HepG2 (cell line): ENCODE results near the gene FHDC1. TPM values are rescaled to one million over a fixed set of nuclear protein-coding genes. Genes with fewer than 3 reads are reported as not detected.
A peak's percentile ranks its signal among the peaks of the same experiment; 100 is the strongest.

Experiments used
- ATAC-seq: fragments of 200-7000 bp; cut with Tn5 transposase; 3 replicates; pipeline ENCODE4 v1.9.1; 2020; ENCODE audit warnings: mild to moderate bottlenecking, moderate library complexity
- BruUV-seq: library from RNA; stranded (reverse); fragments of 400-500 nt; replicated peaks from 2 replicates; lab custom pipeline; 2021; lab: Mats Ljungman, UMichigan
- CTCF ChIA-PET: fragments of 300-600 bp; formaldehyde crosslinking; extraction: SDS; loops from one replicate; lab custom pipeline; 2021; ENCODE audit warnings: low total read pairs, inconsistent platforms, low intra/inter-chr PET ratio; lab: Yijun Ruan, JAX
- POLR2A ChIA-PET: fragments of 350-600 bp; sonication (Branson Sonifier 250); formaldehyde crosslinking; loops from one replicate; lab custom pipeline; 2020; ENCODE audit warnings: antibody characterized with exemption, inconsistent platforms; lab: Yijun Ruan, JAX
- DNase-seq: peaks from one replicate; pipeline ENCODE4 v3.0.0-alpha.2; 2015; ENCODE audit warnings: low spot score
- FAIRE-seq: peaks from 3 replicates; lab custom pipeline; 2011; peaks lifted over from hg19 to GRCh38; lab: Jason Lieb, UNC
- H2AFZ ChIP-seq: one replicate; pipeline ENCODE4 v1.6.1; 2011; ENCODE audit warnings: low read length, inconsistent platforms
- H3K27ac ChIP-seq: fragments of 300-600 bp; 3 replicates; pipeline ENCODE4 v1.8.0; 2011; ENCODE audit warnings: mixed run types, mild to moderate bottlenecking, mixed read lengths, low read length, inconsistent platforms; ENCODE audit not compliant: insufficient read depth; ENCODE audit errors: extremely low read length
- H3K27me3 ChIP-seq, 2 experiments: fragments of 200-600 bp in 1 of 2; 2 replicates in 1 of 2; 3 replicates in 1 of 2; pipeline versions ENCODE4 v1.6.0 to v1.8.0; 2011; ENCODE audit warnings: low read length in 2 of 2, mild to moderate bottlenecking in 2 of 2, moderate library complexity in 2 of 2, inconsistent platforms in 1 of 2; ENCODE audit not compliant: insufficient read depth in 2 of 2, control insufficient read depth in 1 of 2
- H3K36me3 ChIP-seq, 2 experiments: fragments of 200-600 bp in 1 of 2; replicated peaks in 1 of 2; 2 replicates in 1 of 2; 3 replicates in 1 of 2; pipeline versions ENCODE4 v1.5.1 to v1.8.0; 2011; ENCODE audit warnings: low read length in 2 of 2, inconsistent platforms in 1 of 2; ENCODE audit not compliant: insufficient read depth in 2 of 2, control insufficient read depth in 1 of 2
- H3K4me1 ChIP-seq: 2 replicates; pipeline ENCODE4 v1.5.1; 2012; ENCODE audit warnings: low read length, inconsistent platforms; ENCODE audit not compliant: insufficient read depth
- H3K4me2 ChIP-seq: 2 replicates; pipeline ENCODE4 v1.6.0; 2011; ENCODE audit warnings: low read depth, low read length, inconsistent platforms
- H3K4me3 ChIP-seq, 3 experiments: fragments of 200-600 bp in 1 of 3; sonication (generic), shearing (Covaris generic) in 1 of 3; replicated peaks in 1 of 3; 2 replicates each; pipeline ENCODE4 v1.5.1; 2011 to 2016; ENCODE audit warnings: low read length in 3 of 3, inconsistent platforms in 2 of 3, low read depth in 2 of 3, mild to moderate bottlenecking in 2 of 3, control low read depth in 1 of 3, mixed read lengths in 1 of 3; ENCODE audit not compliant: insufficient read depth in 1 of 3
- H3K79me2 ChIP-seq: one replicate; pipeline ENCODE4 v1.6.1; 2011; ENCODE audit warnings: low read length, inconsistent platforms; ENCODE audit not compliant: insufficient read depth
- H3K9ac ChIP-seq: 2 replicates; pipeline ENCODE4 v1.6.0; 2011; ENCODE audit warnings: mild to moderate bottlenecking, low read depth, low read length, inconsistent platforms; ENCODE audit not compliant: insufficient read depth
- H3K9me3 ChIP-seq: 2 replicates; pipeline ENCODE4 v1.5.1; 2012; ENCODE audit warnings: mild to moderate bottlenecking, low read length
- H4K20me1 ChIP-seq: 2 replicates; pipeline ENCODE4 v1.6.0; 2011; ENCODE audit warnings: inconsistent platforms, mild to moderate bottlenecking, low read length, moderate library complexity; ENCODE audit not compliant: insufficient read depth
- CHD2 ChIP-seq: IDR thresholded peaks from 2 replicates; pipeline ENCODE4 v1.6.1; 2011; ENCODE audit warnings: low read depth, low read length, improper control_type of control experiment
- STAG1 ChIP-seq: sonication (generic); formaldehyde crosslinking; IDR thresholded peaks from 2 replicates; pipeline ENCODE4 v1.4.0; 2020; ENCODE audit warnings: missing genetic modification reagents
- TP53 ChIP-seq: sonication (generic); formaldehyde crosslinking; conservative IDR thresholded peaks from 2 replicates; pipeline ENCODE4 v1.4.0; 2020; ENCODE audit warnings: missing genetic modification reagents
- ZFP36 ChIP-seq: fragments of 150-350 bp; IDR thresholded peaks from 2 replicates; pipeline ENCODE4 v1.6.1; 2018; ENCODE audit warnings: borderline replicate concordance, low read length, low read depth; ENCODE audit not compliant: partially characterized antibody
- WGBS: methylation state at CpG from one replicate; pipeline ENCODE4 v1.1.6; 2017; ENCODE audit warnings: low lambda C conversion rate; 5-methylcytosine and 5-hydroxymethylcytosine counted together
- in situ Hi-C: cut with HindIII; loops from 2 replicates; pipeline ENCODE4 v1.10.0; 2017; ENCODE audit warnings: low pct_unique_long_range_greater_than_20kb; ENCODE audit not compliant: extremely low pct_ligation_motif_present
- intact Hi-C: fragments of 100-400 bp; cut with micrococcal nuclease; formaldehyde crosslinking; loops from one replicate; pipeline ENCODE4 v1.10.0; 2022; ENCODE audit not compliant: unreplicated experiment
- polyA plus RNA-seq, 8 experiments: library from polyadenylated mRNA; depleted of rRNA in 3 of 8; stranded (reverse) in 7 of 8; unstranded in 1 of 8; fragments of >200 nt; fragmentation: Illumina TruSeq in 4 of 8; extraction: Trizol in 4 of 8; gene quantifications; 2 replicates each; pipeline versions ENCODE4 v1.2.1 to v1.2.3, GENCODE V29; 2011 to 2016; ENCODE audit warnings: low read depth in 4 of 8, missing spikeins in 1 of 8, mixed read lengths in 1 of 8; ENCODE audit not compliant: insufficient read depth in 1 of 8
- total RNA-seq, 5 experiments: library from RNA; depleted of rRNA; stranded (reverse); fragments of >200 nt; fragmentation: Illumina TruSeq; extraction: Trizol; gene quantifications; 2 replicates each; pipeline ENCODE4 v1.2.3, GENCODE V29; 2016; ENCODE audit warnings: low read depth in 1 of 5
- TF ChIP-seq, protein P1 (sequence below): sonication (generic); formaldehyde crosslinking; IDR thresholded peaks from 2 replicates; pipeline ENCODE4 v1.5.0; 2020; ENCODE audit warnings: mild to moderate bottlenecking, missing genetic modification reagents, moderate library complexity
- TF ChIP-seq, protein P2 (sequence below): sonication (generic); formaldehyde crosslinking; IDR thresholded peaks from 2 replicates; pipeline ENCODE4 v1.4.0; 2020; ENCODE audit warnings: mild to moderate bottlenecking, missing genetic modification reagents

Gene FHDC1
- total and polyA plus RNA-seq, 2 of the 13 experiments (the other 11 are each of a cell fraction or from before 2014, with no cell fraction given): 0.07 to 0.15 TPM

DNA sequence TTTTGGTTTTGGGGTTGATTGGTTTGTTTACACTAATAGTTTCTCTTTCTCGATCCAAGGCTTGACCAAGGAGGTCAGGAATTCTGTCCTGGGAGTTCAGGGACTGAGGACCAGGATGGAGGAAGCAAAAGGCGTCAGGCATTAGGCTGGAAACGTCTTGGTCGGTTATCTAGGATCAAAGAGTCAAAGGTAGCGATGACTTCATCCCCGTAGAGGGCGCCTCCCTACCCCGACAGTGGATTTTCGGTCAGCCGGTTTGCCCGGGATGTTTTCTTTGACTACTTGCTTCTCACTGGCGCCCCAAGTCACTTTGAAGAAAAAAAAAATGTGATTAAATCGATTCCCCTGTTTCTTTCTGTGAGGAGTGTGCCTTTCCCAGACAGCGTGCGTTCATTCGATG, 980 bp upstream of the FHDC1 start:
- H3K4me3 ChIP-seq: peak overlapping the region in 2 of 3 experiments; percentile 41 to 71; a peak in 1 of 6 replicates
- H3K4me1 ChIP-seq: peaks cover 30% of the 10 kb centered on the region
- in situ Hi-C loops: no loop called here
- H3K27me3 ChIP-seq: peaks cover 7 to 50% of the 10 kb centered on the region in 2 experiments; a peak in 4 of 5 replicates
- FAIRE-seq: no peak
- no peaks in the 10 kb centered on the region for H3K36me3 ChIP-seq
- H3K9ac ChIP-seq: no peak overlapping the region
- no peaks in the 10 kb centered on the region for H3K9me3 ChIP-seq
- no peak for ATAC-seq
- H3K27ac ChIP-seq: no peak overlapping the region
- ChIA-PET CTCF (no interaction called here), POLR2A (no interaction called here)
- no peak overlapping the region for H2AFZ ChIP-seq
- no TSS peak for BruUV-seq
- TF ChIP-seq TP53 (CRISPR knock-in tag) (no peak), CHD2 (no peak), STAG1 (CRISPR knock-in tag) (0 out of 2 replicates have a peak, but pooled peaks have one; percentile 13), ZFP36 (no peak)
- TF ChIP-seq, protein P1, sequence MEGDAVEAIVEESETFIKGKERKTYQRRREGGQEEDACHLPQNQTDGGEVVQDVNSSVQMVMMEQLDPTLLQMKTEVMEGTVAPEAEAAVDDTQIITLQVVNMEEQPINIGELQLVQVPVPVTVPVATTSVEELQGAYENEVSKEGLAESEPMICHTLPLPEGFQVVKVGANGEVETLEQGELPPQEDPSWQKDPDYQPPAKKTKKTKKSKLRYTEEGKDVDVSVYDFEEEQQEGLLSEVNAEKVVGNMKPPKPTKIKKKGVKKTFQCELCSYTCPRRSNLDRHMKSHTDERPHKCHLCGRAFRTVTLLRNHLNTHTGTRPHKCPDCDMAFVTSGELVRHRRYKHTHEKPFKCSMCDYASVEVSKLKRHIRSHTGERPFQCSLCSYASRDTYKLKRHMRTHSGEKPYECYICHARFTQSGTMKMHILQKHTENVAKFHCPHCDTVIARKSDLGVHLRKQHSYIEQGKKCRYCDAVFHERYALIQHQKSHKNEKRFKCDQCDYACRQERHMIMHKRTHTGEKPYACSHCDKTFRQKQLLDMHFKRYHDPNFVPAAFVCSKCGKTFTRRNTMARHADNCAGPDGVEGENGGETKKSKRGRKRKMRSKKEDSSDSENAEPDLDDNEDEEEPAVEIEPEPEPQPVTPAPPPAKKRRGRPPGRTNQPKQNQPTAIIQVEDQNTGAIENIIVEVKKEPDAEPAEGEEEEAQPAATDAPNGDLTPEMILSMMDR (CRISPR knock-in tag): 0 out of 2 replicates have a peak, but pooled peaks have one; percentile 16
- TF ChIP-seq, protein P2, sequence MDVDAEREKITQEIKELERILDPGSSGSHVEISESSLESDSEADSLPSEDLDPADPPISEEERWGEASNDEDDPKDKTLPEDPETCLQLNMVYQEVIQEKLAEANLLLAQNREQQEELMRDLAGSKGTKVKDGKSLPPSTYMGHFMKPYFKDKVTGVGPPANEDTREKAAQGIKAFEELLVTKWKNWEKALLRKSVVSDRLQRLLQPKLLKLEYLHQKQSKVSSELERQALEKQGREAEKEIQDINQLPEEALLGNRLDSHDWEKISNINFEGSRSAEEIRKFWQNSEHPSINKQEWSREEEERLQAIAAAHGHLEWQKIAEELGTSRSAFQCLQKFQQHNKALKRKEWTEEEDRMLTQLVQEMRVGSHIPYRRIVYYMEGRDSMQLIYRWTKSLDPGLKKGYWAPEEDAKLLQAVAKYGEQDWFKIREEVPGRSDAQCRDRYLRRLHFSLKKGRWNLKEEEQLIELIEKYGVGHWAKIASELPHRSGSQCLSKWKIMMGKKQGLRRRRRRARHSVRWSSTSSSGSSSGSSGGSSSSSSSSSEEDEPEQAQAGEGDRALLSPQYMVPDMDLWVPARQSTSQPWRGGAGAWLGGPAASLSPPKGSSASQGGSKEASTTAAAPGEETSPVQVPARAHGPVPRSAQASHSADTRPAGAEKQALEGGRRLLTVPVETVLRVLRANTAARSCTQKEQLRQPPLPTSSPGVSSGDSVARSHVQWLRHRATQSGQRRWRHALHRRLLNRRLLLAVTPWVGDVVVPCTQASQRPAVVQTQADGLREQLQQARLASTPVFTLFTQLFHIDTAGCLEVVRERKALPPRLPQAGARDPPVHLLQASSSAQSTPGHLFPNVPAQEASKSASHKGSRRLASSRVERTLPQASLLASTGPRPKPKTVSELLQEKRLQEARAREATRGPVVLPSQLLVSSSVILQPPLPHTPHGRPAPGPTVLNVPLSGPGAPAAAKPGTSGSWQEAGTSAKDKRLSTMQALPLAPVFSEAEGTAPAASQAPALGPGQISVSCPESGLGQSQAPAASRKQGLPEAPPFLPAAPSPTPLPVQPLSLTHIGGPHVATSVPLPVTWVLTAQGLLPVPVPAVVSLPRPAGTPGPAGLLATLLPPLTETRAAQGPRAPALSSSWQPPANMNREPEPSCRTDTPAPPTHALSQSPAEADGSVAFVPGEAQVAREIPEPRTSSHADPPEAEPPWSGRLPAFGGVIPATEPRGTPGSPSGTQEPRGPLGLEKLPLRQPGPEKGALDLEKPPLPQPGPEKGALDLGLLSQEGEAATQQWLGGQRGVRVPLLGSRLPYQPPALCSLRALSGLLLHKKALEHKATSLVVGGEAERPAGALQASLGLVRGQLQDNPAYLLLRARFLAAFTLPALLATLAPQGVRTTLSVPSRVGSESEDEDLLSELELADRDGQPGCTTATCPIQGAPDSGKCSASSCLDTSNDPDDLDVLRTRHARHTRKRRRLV: no peak
- TF ChIP-seq, all 625 proteins: peak for 2
- no peak for DNase-seq
- peak overlapping the region; percentile 79 for H3K4me2 ChIP-seq
- H3K79me2 ChIP-seq: no peaks in the 10 kb centered on the region
- intact Hi-C loops: loop anchor here (5.0 kb wide), 1 partner anchor 192 kb away; no protein-coding TSS in a partner anchor
- no peaks in the 10 kb centered on the region for H4K20me1 ChIP-seq
- WGBS: 2% methylated on average over 16 of the region's 16 CpGs
